ENCODE data around the gene ZNF839.

DNA sequence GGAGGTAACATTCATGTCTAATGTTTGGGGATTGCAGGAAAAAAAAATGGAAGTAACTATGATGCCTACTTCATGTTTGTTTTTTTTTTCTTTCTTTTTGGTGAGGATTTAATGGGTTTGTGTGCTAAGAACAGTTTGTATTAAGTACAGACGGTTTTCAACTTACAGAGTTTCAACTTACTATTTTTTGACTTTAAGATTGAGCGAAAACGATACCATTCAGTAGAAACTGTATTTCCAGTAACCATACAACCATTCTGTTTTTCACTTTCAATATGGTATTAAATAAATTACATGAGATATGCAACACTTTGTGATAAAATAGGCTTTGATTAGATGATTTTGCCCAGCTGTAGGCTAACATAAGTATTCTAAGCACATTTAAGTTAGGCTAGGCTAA, 53.6 kb downstream of the ZNF839 start:
- no peak for TF ChIP-seq ZNF121 (CRISPR knock-in tag; IDR thresholded peaks at IDR 0.05)
- TF ChIP-seq, protein P1, sequence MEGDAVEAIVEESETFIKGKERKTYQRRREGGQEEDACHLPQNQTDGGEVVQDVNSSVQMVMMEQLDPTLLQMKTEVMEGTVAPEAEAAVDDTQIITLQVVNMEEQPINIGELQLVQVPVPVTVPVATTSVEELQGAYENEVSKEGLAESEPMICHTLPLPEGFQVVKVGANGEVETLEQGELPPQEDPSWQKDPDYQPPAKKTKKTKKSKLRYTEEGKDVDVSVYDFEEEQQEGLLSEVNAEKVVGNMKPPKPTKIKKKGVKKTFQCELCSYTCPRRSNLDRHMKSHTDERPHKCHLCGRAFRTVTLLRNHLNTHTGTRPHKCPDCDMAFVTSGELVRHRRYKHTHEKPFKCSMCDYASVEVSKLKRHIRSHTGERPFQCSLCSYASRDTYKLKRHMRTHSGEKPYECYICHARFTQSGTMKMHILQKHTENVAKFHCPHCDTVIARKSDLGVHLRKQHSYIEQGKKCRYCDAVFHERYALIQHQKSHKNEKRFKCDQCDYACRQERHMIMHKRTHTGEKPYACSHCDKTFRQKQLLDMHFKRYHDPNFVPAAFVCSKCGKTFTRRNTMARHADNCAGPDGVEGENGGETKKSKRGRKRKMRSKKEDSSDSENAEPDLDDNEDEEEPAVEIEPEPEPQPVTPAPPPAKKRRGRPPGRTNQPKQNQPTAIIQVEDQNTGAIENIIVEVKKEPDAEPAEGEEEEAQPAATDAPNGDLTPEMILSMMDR (IDR thresholded peaks at IDR 0.05), result no peak
- TF ChIP-seq TCF7 (CRISPR knock-in tag; IDR thresholded peaks at IDR 0.05; ENCODE audit: low read depth), result no peak
- TF ChIP-seq, protein P2, sequence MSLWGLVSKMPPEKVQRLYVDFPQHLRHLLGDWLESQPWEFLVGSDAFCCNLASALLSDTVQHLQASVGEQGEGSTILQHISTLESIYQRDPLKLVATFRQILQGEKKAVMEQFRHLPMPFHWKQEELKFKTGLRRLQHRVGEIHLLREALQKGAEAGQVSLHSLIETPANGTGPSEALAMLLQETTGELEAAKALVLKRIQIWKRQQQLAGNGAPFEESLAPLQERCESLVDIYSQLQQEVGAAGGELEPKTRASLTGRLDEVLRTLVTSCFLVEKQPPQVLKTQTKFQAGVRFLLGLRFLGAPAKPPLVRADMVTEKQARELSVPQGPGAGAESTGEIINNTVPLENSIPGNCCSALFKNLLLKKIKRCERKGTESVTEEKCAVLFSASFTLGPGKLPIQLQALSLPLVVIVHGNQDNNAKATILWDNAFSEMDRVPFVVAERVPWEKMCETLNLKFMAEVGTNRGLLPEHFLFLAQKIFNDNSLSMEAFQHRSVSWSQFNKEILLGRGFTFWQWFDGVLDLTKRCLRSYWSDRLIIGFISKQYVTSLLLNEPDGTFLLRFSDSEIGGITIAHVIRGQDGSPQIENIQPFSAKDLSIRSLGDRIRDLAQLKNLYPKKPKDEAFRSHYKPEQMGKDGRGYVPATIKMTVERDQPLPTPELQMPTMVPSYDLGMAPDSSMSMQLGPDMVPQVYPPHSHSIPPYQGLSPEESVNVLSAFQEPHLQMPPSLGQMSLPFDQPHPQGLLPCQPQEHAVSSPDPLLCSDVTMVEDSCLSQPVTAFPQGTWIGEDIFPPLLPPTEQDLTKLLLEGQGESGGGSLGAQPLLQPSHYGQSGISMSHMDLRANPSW (CRISPR knock-in tag; conservative IDR thresholded peaks at IDR 0.05; ENCODE audit: low read depth), result no peak
- TF ChIP-seq, protein P3, sequence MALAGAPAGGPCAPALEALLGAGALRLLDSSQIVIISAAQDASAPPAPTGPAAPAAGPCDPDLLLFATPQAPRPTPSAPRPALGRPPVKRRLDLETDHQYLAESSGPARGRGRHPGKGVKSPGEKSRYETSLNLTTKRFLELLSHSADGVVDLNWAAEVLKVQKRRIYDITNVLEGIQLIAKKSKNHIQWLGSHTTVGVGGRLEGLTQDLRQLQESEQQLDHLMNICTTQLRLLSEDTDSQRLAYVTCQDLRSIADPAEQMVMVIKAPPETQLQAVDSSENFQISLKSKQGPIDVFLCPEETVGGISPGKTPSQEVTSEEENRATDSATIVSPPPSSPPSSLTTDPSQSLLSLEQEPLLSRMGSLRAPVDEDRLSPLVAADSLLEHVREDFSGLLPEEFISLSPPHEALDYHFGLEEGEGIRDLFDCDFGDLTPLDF (CRISPR knock-in tag; IDR thresholded peaks at IDR 0.05), result no peak
- TF ChIP-seq, protein P4, sequence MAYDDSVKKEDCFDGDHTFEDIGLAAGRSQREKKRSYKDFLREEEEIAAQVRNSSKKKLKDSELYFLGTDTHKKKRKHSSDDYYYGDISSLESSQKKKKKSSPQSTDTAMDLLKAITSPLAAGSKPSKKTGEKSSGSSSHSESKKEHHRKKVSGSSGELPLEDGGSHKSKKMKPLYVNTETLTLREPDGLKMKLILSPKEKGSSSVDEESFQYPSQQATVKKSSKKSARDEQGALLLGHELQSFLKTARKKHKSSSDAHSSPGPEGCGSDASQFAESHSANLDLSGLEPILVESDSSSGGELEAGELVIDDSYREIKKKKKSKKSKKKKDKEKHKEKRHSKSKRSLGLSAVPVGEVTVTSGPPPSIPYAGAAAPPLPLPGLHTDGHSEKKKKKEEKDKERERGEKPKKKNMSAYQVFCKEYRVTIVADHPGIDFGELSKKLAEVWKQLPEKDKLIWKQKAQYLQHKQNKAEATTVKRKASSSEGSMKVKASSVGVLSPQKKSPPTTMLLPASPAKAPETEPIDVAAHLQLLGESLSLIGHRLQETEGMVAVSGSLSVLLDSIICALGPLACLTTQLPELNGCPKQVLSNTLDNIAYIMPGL (CRISPR knock-in tag; IDR thresholded peaks at IDR 0.05), result no peak

Data from WTC11 (cell line).